22Rv1 (cell line): ENCODE results near the gene MYO1C.
A peak's percentile ranks its signal among the peaks of the same experiment; 100 is the strongest.

ENCODE experiments used
- H3K27ac ChIP-seq: fragments of 450-650 bp; 2 replicates; pipeline ENCODE4 v1.5.1; 2017
- ZFX ChIP-seq: fragments of 450-650 bp; IDR thresholded peaks from 2 replicates; pipeline ENCODE4 v1.6.1; 2017; ENCODE audit warnings: antibody characterized with exemption, borderline replicate concordance
- TF ChIP-seq, protein P1 (sequence below): fragments of 450-650 bp; IDR thresholded peaks from 2 replicates; pipeline ENCODE4 v1.5.1; 2017; ENCODE audit warnings: mild to moderate bottlenecking

MYO1C gene

DNA sequence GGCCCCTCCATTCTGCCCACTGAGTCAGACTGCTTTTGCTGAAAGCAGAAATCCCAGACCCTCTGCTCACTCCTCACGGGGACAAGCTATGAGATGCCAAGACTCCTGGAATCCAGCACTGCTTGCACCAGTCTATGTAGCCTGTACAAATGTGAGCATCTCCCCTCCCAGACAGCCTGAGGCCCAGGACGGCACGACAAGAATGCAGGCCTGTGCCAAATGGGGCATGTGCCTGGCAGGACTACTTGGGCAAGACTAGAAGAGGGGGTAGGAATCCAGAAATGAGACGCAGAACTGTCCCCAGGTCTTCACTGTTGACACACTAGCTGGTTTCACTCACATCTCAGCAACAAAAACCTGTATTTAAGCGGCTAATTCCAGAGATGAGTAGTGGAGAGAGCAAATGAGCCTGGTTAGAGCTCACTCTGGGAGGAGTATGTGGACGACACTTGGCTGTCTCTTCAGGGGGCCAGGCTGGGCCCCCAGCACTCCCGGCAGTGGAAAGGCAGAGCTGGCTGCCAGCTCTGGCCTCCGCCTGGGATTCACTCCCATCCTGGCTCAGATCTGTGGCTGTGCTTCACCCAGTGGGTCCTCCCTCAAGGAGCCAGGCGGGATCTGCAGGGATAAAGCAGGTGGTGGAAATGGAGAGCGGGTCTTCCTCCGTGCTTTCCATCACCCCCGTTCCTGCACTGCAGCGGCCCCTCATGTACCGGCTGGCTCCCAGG is 2.9 kb upstream of the MYO1C start:
- H3K27ac ChIP-seq, result no peak overlapping the region
- TF ChIP-seq ZFX, result no peak
- TF ChIP-seq, protein P1, sequence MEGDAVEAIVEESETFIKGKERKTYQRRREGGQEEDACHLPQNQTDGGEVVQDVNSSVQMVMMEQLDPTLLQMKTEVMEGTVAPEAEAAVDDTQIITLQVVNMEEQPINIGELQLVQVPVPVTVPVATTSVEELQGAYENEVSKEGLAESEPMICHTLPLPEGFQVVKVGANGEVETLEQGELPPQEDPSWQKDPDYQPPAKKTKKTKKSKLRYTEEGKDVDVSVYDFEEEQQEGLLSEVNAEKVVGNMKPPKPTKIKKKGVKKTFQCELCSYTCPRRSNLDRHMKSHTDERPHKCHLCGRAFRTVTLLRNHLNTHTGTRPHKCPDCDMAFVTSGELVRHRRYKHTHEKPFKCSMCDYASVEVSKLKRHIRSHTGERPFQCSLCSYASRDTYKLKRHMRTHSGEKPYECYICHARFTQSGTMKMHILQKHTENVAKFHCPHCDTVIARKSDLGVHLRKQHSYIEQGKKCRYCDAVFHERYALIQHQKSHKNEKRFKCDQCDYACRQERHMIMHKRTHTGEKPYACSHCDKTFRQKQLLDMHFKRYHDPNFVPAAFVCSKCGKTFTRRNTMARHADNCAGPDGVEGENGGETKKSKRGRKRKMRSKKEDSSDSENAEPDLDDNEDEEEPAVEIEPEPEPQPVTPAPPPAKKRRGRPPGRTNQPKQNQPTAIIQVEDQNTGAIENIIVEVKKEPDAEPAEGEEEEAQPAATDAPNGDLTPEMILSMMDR, result no peak

DNA sequence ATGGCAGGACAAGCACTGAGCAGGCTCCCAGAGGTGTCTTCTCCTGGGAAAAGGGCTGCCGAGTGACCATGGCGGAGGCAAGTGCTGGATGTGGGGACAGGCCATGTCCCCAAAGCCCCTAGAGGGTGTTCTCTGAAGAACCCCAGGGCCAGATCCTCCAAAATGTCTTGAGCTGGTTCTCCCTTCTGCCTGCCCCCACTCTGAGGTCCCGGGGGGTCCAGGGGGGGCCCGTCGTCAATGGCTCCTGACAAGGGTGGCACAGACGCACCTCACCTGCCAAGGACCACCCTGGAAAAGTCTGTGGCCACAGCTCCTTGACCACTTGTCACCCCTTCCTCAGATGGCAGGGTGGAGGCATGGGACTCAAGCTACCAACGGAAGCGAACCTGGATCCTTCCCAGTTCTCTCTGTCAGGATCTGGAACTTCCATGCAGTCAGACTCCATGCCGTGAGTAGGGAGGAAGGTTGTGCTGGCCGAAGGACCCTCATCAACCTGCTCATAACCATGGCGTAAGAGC is 2.3 kb upstream of the MYO1C start:
- TF ChIP-seq ZFX, result no peak
- TF ChIP-seq, protein P1, result no peak
- H3K27ac ChIP-seq, result no peak overlapping the region

DNA sequence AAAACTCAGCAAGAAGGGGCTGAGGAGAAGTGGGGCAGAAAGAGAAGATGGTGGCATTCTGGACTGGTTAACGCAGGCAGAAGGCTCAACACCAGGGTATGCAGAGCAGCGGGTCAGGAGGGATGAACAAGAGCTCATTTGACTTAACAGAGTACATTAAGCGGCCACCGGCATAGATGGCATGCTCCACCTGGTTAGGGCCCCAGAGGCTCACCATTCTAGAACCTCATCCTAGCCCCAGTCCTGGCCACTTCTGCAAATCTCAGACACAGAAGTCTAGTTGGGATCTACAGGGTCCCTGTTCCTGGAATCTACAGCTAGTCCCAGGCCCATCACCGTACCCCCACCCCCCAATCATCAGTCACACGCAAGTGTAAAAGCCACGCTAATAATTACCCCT is 1.7 kb upstream of the MYO1C start:
- no peak overlapping the region for H3K27ac ChIP-seq
- no peak for TF ChIP-seq ZFX
- TF ChIP-seq, protein P1, result no peak

GRCh38 chr17:1493291-1493980 is 950 bp upstream of the MYO1C start:
- 0 out of 2 replicates have a peak overlapping the region, but pooled peaks have one; percentile 12 for H3K27ac ChIP-seq
- no peak for TF ChIP-seq ZFX
- TF ChIP-seq, protein P1, result no peak

DNA sequence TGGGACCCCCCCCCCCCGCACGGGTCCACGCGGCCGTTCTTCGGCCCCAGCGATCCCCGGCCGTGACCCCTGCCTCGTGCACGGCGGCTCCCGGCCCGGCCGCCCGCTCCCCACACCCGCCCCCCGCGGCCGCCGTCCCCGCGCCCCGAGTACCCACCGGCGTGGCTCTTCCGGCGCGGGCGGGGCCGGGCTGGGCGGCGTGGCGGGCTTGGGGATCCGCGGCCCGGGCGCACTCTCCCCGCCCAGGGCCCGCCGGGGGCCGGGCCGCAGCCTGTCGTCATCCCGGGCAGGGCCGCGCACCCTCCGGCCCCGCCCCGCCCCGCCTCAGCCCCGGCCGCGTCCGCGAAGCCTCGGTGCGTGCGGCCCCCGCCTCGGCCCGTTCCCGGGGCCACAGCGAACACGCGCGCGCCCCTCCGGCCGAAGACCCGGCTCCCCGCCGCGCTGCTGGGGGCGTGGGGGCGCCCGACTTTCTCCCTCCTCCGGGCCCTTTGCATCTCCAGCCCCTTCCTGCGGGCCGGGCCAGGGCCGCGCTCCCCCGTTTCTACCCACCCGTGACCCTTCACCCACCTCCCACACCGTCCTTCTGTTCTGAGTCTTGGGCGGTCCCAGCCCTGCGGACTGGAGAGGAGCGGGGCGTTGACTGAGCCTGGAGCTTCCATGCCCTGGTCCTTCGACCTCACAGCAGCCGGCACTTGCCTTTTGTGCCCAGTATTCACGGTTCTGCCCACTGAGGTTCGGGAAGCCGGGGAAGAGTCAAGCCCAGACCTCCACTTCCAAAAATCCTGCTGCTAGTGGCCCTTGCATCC is 840 bp downstream of the MYO1C start:
- peak overlapping the region; percentile 96 for H3K27ac ChIP-seq
- TF ChIP-seq, protein P1, result no peak
- no peak for TF ChIP-seq ZFX

DNA sequence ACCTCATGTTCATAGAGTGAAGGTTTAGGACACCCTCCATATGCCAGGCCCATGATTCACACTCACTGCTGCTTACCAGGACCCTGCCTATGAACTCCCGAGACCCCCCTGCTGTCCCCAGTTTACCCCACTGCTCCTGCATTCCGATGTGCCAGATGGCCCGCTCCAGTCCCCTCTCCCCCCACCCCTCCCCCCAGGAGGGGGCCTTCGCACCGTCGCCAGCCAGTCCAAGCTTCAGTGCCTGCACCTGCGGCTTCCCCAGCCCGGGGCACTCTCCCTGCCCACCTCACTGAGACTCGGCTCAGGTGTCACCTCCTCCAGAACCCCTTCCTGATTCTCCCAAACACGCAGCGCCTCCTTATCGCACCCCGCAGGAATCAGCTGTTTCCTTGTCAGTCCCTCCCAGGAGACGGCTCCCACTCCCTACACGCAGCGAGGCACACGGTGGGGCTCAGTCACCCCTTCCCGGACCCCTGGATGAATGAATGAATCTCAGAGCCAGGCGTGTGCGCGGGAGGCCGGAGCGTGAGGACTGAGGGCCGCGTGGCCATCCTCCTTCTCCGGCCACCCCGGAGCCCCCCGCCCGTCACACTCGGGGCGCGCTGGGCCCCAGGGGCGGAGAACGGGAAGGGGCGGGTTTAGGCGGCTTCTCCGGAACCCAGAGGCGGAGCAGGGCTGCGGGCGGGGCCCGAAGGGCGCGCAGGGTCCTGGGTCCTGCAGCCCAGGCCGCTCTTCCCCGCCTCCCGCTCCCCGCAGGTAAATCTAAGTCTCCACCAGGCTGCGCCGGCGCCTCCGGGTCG is 1.6 kb downstream of the MYO1C start:
- peak overlapping the region; percentile 96 for H3K27ac ChIP-seq
- TF ChIP-seq ZFX, result no peak
- TF ChIP-seq, protein P1, result no peak
